Keratinocyte (primary cell): Measurements from ENCODE around the gene SRP14. TPM values are rescaled to one million over a fixed set of nuclear protein-coding genes. Genes with fewer than 3 reads are reported as not detected.

Source experiments
- DNase-seq: peaks from one replicate; pipeline ENCODE4 v3.0.0-alpha.2; 2011; ENCODE audit warnings: low read depth, missing footprints, low spot score
- FAIRE-seq: peaks from 2 replicates; lab custom pipeline; 2011; peaks lifted over from hg19 to GRCh38; lab: Jason Lieb, UNC
- H2AFZ ChIP-seq: 2 replicates; pipeline ENCODE4 v1.6.0; 2012; ENCODE audit warnings: low read length, control low read depth, inconsistent platforms; ENCODE audit not compliant: control insufficient read depth
- H3K27ac ChIP-seq: 2 replicates; pipeline ENCODE4 v1.5.1; 2011; ENCODE audit warnings: low read length; ENCODE audit not compliant: control insufficient read depth, insufficient read depth
- H3K27me3 ChIP-seq: 3 replicates; pipeline ENCODE4 v1.6.0; 2011; ENCODE audit warnings: low read length; ENCODE audit not compliant: control insufficient read depth, insufficient read depth; ENCODE audit errors: extremely low read depth
- H3K36me3 ChIP-seq, 2 experiments: 2 replicates in 1 of 2; 3 replicates in 1 of 2; pipeline ENCODE4 v1.5.1; 2011; ENCODE audit warnings: low read length in 2 of 2, mild to moderate bottlenecking in 1 of 2; ENCODE audit not compliant: control insufficient read depth in 2 of 2, insufficient read depth in 2 of 2; ENCODE audit errors: extremely low read depth in 1 of 2
- H3K4me1 ChIP-seq: 3 replicates; pipeline ENCODE4 v1.5.1; 2011; ENCODE audit warnings: low read length; ENCODE audit not compliant: control insufficient read depth, insufficient read depth; ENCODE audit errors: extremely low read depth
- H3K4me2 ChIP-seq: 3 replicates; pipeline ENCODE4 v1.6.0; 2011; ENCODE audit warnings: low read depth, low read length; ENCODE audit not compliant: control insufficient read depth, insufficient read depth; ENCODE audit errors: extremely low read depth
- H3K4me3 ChIP-seq, 3 experiments: fragments of 200-600 bp in 1 of 3; sonication (generic) in 1 of 3; 2 replicates in 2 of 3; 3 replicates in 1 of 3; pipeline ENCODE4 v1.5.1; 2011 to 2016; ENCODE audit warnings: low read length in 3 of 3, mild to moderate bottlenecking in 3 of 3, control low read depth in 2 of 3, inconsistent platforms in 1 of 3, low read depth in 1 of 3, mixed read lengths in 1 of 3, mixed run types in 1 of 3, moderate library complexity in 1 of 3; ENCODE audit not compliant: control insufficient read depth in 2 of 3, insufficient read depth in 2 of 3; ENCODE audit errors: extremely low read depth in 1 of 3
- H3K79me2 ChIP-seq: 2 replicates; pipeline ENCODE4 v1.6.0; 2012; ENCODE audit warnings: low read length; ENCODE audit not compliant: control insufficient read depth, insufficient read depth
- H3K9ac ChIP-seq: 3 replicates; pipeline ENCODE4 v1.6.0; 2011; ENCODE audit warnings: low read length; ENCODE audit not compliant: control insufficient read depth, insufficient read depth; ENCODE audit errors: extremely low read depth
- H3K9me1 ChIP-seq: 3 replicates; pipeline ENCODE4 v1.6.0; 2011; ENCODE audit warnings: low read length; ENCODE audit not compliant: control insufficient read depth, insufficient read depth; ENCODE audit errors: extremely low read depth
- H3K9me3 ChIP-seq: 2 replicates; pipeline ENCODE4 v1.5.1; 2012; ENCODE audit warnings: low read depth, low read length; ENCODE audit not compliant: control insufficient read depth
- H4K20me1 ChIP-seq: 3 replicates; pipeline ENCODE4 v1.6.0; 2011; ENCODE audit warnings: low read length; ENCODE audit not compliant: control insufficient read depth, insufficient read depth; ENCODE audit errors: extremely low read depth
- EZH2 ChIP-seq: IDR thresholded peaks from one replicate; pipeline ENCODE4 v1.6.1; 2012; ENCODE audit warnings: inconsistent platforms, mild to moderate bottlenecking, low read length, moderate library complexity
- dilution Hi-C: fragments of 300-500 bp; cut with MboI; formaldehyde crosslinking; loops from one replicate; pipeline ENCODE4 v1.7.0; 2020; ENCODE audit warnings: low sequenced_read_pairs; ENCODE audit not compliant: extremely low pct_ligation_motif_present
- polyA plus RNA-seq, 5 experiments: library from polyadenylated mRNA; depleted of rRNA in 3 of 5; stranded (reverse) in 3 of 5; stranded (forward) in 1 of 5; unstranded in 1 of 5; fragments of >200 nt; gene quantifications; 1 replicate in 1 of 5; 2 replicates in 3 of 5; 3 replicates in 1 of 5; pipeline versions ENCODE4 v1.2.1 to v1.2.3, GENCODE V29; 2011 to 2012; ENCODE audit warnings: missing spikeins in 2 of 5, low read depth in 1 of 5, low replicate concordance in 1 of 5
- TF ChIP-seq, protein P1 (sequence below), 3 experiments: IDR thresholded peaks in 1 of 3; conservative IDR thresholded peaks in 1 of 3; optimal IDR thresholded peaks in 1 of 3; 2 replicates in 2 of 3; 3 replicates in 1 of 3; pipeline versions ENCODE3 to v1.5.1; 2011; ENCODE audit warnings: low read length in 3 of 3, mild to moderate bottlenecking in 3 of 3, moderate library complexity in 2 of 3, control low read depth in 1 of 3, inconsistent platforms in 1 of 3; ENCODE audit not compliant: insufficient read depth in 2 of 3; ENCODE audit errors: extremely low read depth in 1 of 3

The SRP14 gene
- polyA plus RNA-seq, 1 donor (not counting 4 experiments of a cell fraction or from before 2014, with no cell fraction given), result 407 TPM

GRCh38 chr15:40070166-40070557 lies 31.2 kb upstream of the SRP14 start:
- Histone ChIP-seq H3K9ac (no peak overlapping the region), H3K4me3 (no peak overlapping the region), H4K20me1 (no peaks in the 10 kb centered on the region), H3K4me1 (peaks cover 6% of the 10 kb centered on the region), H3K9me3 (no peaks in the 10 kb centered on the region), H3K36me3 (no peaks in the 10 kb centered on the region), H3K79me2 (no peaks in the 10 kb centered on the region), H3K9me1 (no peaks in the 10 kb centered on the region), H3K27ac (no peak overlapping the region), H2AFZ (no peak overlapping the region), H3K27me3 (peaks cover 8% of the 10 kb centered on the region), H3K4me2 (no peak overlapping the region)
- TF ChIP-seq, protein P1, sequence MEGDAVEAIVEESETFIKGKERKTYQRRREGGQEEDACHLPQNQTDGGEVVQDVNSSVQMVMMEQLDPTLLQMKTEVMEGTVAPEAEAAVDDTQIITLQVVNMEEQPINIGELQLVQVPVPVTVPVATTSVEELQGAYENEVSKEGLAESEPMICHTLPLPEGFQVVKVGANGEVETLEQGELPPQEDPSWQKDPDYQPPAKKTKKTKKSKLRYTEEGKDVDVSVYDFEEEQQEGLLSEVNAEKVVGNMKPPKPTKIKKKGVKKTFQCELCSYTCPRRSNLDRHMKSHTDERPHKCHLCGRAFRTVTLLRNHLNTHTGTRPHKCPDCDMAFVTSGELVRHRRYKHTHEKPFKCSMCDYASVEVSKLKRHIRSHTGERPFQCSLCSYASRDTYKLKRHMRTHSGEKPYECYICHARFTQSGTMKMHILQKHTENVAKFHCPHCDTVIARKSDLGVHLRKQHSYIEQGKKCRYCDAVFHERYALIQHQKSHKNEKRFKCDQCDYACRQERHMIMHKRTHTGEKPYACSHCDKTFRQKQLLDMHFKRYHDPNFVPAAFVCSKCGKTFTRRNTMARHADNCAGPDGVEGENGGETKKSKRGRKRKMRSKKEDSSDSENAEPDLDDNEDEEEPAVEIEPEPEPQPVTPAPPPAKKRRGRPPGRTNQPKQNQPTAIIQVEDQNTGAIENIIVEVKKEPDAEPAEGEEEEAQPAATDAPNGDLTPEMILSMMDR (optimal IDR thresholded peaks at IDR 0.05 in 1 of 3, IDR thresholded peaks at IDR 0.05 in 1 of 3, conservative IDR thresholded peaks at IDR 0.05 in 1 of 3; ENCODE audit: extremely low read depth in 1 of 3, insufficient read depth in 2 of 3, low read length in 3 of 3), result no peak
- TF ChIP-seq EZH2, result no peak
- DNase-seq, result no peak
- dilution Hi-C loops, result no loop called here
- no peak for FAIRE-seq

- H3K79me2 ChIP-seq, result no peaks in the 10 kb centered on the region
- H3K27me3 ChIP-seq, result peaks cover 8% of the 10 kb centered on the region
- H3K9me1 ChIP-seq, result no peaks in the 10 kb centered on the region
- H3K4me1 ChIP-seq, result peaks cover 13% of the 10 kb centered on the region
- no peaks in the 10 kb centered on the region for H4K20me1 ChIP-seq
- no peaks in the 10 kb centered on the region for H3K9me3 ChIP-seq
- H3K36me3 ChIP-seq, result no peaks in the 10 kb centered on the region
- H3K27ac ChIP-seq, result no peak overlapping the region
- no peak overlapping the region for H3K4me3 ChIP-seq
- TF ChIP-seq EZH2, result no peak
- TF ChIP-seq, protein P1 (optimal IDR thresholded peaks at IDR 0.05 in 1 of 3, IDR thresholded peaks at IDR 0.05 in 1 of 3, conservative IDR thresholded peaks at IDR 0.05 in 1 of 3; ENCODE audit: extremely low read depth in 1 of 3, insufficient read depth in 2 of 3, low read length in 3 of 3), result no peak
- no peak for DNase-seq
- no peak for FAIRE-seq
- H2AFZ ChIP-seq, result peak overlapping the region; percentile 51
- dilution Hi-C loops, result no loop called here
- H3K4me2 ChIP-seq, result no peak overlapping the region
- H3K9ac ChIP-seq, result no peak overlapping the region
Measured at GRCh38 chr15:40069178-40070165, 30.5 kb upstream of the SRP14 start.
